ENCODE measurements around the gene PLXNB3.

PLXNB3 gene

DNA sequence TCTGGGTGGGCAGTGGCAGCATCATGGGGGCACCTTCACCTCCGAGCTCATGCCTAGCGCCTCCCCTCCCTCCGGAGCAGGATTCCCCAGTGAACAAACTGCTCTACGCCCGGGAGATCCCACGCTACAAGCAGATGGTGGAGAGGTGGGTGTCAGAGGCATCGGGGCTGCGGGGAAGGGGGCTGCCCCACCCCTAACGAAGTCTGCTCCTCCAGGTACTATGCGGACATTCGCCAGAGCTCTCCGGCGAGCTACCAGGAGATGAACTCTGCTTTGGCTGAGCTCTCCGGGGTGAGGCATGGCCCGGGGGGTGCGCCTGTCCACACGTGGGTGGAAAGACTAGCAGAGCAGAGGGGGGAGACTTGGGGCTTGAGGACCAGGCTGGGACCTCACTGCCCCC lies 14.1 kb downstream of the PLXNB3 start:
- TF ChIP-seq ZFX (IDR thresholded peaks at IDR 0.05; ENCODE audit: borderline replicate concordance), result no peak
- TF ChIP-seq, protein P1, sequence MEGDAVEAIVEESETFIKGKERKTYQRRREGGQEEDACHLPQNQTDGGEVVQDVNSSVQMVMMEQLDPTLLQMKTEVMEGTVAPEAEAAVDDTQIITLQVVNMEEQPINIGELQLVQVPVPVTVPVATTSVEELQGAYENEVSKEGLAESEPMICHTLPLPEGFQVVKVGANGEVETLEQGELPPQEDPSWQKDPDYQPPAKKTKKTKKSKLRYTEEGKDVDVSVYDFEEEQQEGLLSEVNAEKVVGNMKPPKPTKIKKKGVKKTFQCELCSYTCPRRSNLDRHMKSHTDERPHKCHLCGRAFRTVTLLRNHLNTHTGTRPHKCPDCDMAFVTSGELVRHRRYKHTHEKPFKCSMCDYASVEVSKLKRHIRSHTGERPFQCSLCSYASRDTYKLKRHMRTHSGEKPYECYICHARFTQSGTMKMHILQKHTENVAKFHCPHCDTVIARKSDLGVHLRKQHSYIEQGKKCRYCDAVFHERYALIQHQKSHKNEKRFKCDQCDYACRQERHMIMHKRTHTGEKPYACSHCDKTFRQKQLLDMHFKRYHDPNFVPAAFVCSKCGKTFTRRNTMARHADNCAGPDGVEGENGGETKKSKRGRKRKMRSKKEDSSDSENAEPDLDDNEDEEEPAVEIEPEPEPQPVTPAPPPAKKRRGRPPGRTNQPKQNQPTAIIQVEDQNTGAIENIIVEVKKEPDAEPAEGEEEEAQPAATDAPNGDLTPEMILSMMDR (IDR thresholded peaks at IDR 0.05), result no peak
- no peak overlapping the region for H3K27ac ChIP-seq

DNA sequence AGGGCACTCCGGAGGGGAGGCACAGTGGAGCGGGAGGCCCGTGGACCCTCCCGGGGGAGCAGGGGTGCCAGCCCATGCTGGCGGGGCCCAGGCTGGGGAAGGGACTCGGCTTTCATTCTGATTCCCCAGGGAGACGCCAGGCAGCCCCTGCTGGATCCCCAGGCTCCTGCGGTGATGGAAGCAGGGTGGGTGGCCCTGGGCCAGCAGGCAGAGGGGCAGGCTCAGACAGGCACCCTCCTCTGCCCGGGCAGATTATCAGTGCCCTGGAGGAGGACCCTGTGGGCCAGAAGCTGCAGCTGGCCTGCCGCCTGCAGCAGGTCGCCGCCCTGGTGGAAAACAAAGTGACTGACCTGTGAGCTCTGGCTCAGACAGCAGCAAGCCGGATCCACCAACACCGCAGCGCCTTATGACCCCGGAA lies 14.6 kb downstream of the PLXNB3 start:
- TF ChIP-seq ZFX (IDR thresholded peaks at IDR 0.05; ENCODE audit: borderline replicate concordance), result no peak
- TF ChIP-seq, protein P1 (IDR thresholded peaks at IDR 0.05), result peak; percentile 38
- no peak overlapping the region for H3K27ac ChIP-seq

DNA sequence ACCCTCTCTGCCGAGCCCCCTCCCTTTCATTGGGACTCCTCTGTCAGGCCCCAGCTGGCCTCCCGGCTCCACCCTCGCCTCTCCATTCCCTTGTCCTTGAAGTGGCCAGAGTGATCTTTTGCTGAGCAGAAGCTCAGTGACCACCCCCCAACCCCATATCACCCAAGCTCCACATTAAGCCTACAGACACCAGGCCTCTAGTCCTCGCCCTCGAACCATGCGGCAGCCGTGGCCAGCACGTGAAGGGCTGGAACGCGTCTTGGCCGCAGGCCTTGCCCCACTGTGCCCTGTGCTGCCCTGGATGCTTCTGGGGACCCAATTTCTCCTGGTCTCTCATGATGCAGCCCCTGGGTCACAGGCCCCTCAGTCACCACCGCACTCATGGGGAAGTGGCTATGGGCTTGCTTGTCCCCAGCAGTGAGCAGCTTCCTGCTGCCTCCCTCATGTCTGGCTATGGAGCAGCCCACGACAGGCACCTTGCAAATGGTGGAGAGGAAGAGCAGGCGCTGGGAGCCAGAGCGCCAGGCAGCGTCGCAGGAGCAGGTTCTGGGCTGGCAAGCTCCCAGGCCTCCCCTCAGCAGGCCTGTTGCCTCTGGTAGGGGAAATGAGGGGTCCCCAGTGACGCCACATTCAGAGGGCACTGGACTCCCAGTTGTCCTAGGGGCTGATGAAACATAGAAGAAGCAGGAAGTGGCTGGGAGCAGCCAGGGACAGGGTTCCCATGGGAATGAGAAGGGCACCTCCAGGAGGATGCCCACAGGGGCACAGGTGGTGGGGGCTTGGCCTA lies 16.0 kb downstream of the PLXNB3 start:
- H3K27ac ChIP-seq, result peak overlapping the region; percentile 66; the same call in 1 of the 2 replicates
- TF ChIP-seq, protein P1 (IDR thresholded peaks at IDR 0.05), result no peak
- no peak for TF ChIP-seq ZFX (IDR thresholded peaks at IDR 0.05; ENCODE audit: borderline replicate concordance)

DNA sequence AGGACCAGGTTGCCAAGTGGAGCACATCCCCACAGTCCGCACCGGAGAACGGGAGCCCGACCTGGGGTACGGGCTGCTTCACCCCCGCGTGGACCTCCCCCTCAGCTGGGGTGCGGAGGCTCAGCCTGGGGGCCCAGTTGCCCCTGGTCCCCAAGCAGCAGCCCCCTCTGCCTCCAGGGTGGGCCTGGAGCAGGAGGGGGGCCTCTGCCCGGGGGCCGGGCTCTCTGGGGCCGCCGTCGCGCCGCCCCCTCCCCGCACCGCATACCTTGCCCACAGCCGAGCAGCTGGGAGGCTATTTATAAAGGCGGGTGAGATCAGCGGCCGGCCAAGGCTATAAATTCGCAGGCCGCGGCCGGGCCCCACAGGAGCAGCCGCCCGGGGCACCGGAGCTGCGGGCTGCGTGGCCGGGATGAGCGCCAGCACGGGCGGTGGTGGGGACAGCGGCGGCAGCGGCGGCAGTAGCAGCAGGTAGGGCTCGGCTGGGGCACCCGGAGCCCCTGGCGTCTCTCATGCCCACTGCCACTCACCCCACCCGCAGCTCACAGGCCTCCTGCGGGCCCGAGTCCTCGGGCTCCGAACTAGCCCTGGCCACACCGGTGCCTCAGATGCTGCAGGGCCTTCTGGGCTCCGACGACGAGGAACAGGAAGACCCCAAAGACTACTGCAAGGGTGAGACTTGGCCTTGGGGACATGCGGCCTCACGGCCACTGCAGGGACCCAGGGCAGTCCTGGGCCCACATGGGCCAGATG lies 16.8 kb downstream of the PLXNB3 start, which contains the start of gene SRPK3:
SRPK3 (plus strand) TSS at position 364 of the 750 bp plus-strand sequence; CDS start at position 410, 46 bp downstream.
- TF ChIP-seq, protein P1 (IDR thresholded peaks at IDR 0.05), result no peak
- no peak for TF ChIP-seq ZFX (IDR thresholded peaks at IDR 0.05; ENCODE audit: borderline replicate concordance)
- H3K27ac ChIP-seq, result peak within 1 kb of the TSS; percentile 66

DNA sequence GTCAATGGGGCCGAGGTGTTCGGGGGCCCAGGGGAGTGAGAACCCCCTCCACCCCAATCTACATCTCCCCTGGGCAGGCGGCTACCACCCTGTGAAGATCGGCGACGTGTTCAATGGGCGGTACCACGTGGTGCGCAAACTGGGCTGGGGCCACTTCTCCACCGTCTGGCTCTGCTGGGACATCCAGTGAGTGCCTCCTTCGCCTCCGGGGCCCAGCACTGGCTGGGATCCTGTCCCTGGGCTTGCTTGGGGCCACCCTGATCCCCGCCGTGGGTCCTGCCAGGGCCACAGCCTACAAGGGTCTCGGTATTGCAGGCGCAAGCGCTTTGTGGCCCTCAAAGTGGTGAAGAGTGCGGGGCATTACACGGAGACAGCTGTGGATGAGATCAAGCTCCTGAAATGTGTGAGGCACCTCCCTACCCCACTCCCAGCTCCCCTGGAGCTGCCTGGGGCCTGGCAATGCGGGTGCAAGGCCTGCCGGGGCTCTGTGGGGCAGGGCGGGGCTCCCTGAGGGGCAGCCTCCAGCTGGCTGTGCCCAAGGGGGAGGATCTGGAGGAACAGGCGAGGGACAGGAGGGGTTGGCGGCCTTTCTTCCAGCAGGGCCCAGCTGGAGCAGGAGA lies 17.5 kb downstream of the PLXNB3 start:
- H3K27ac ChIP-seq, result peak overlapping the region; percentile 66
- TF ChIP-seq ZFX (IDR thresholded peaks at IDR 0.05; ENCODE audit: borderline replicate concordance), result no peak
- TF ChIP-seq, protein P1 (IDR thresholded peaks at IDR 0.05), result no peak

DNA sequence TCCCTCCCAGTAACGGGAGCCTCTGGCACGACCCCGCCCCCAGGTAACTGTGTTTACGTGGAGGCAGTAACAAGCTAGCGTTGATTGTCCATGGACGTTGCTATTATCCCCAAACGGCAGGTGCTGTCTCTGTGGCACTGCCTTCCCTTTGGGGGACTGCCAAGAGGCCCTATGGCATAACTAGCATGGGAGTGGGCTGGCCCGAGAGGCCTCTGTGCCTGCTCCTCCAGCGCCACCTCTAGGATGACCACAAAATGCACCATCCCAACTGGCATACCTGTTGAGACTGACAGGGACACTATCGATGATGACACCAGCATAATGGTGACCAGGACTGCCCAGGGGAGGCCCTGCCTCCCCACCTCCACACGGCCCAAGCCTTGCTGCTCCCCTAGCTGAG lies 18.3 kb downstream of the PLXNB3 start:
- no peak for TF ChIP-seq ZFX (IDR thresholded peaks at IDR 0.05; ENCODE audit: borderline replicate concordance)
- TF ChIP-seq, protein P1 (IDR thresholded peaks at IDR 0.05), result 0 out of 2 replicates have a peak, but pooled peaks have one; percentile 18
- H3K27ac ChIP-seq, result peak overlapping the region; percentile 66

All from 22Rv1 (cell line).